Measurements from ENCODE around the gene MASTL. TPM values are rescaled to one million over a fixed set of nuclear protein-coding genes. Genes with fewer than 3 reads are reported as not detected.

The MASTL gene
- total RNA-seq, 2 donors from 2014 or later = 30.3 to 50.2 TPM

GRCh38 chr10:27230022-27230421 lies 74.9 kb downstream of the MASTL start:
- peaks cover 16% of the 10 kb centered on the region for H3K36me3 Mint-ChIP-seq (ENCODE audit: low read depth)
- H3K27me3 Mint-ChIP-seq (ENCODE audit: insufficient read depth) = no peaks in the 10 kb centered on the region
- Histone ChIP-seq H3K27ac (ENCODE audit: low read depth, low read length) (no peak overlapping the region), H3K9ac (ENCODE audit: extremely low read depth, low read length, poor library complexity, severe bottlenecking) (no peak overlapping the region), H3K4me1 (ENCODE audit: control insufficient read depth, insufficient read depth, low read length) (no peaks in the 10 kb centered on the region), H3K4me3 (ENCODE audit: low read length) (no peak overlapping the region), H3K27me3 (ENCODE audit: control insufficient read depth, insufficient read depth, low read length, poor library complexity, severe bottlenecking) (no peaks in the 10 kb centered on the region), H3K9me3 (ENCODE audit: control insufficient read depth, low read length) (no peaks in the 10 kb centered on the region), H3K36me3 (ENCODE audit: control insufficient read depth, insufficient read depth, low read length) (peaks cover 21% of the 10 kb centered on the region)
- H3K4me1 Mint-ChIP-seq = no peaks in the 10 kb centered on the region
- H3K27ac Mint-ChIP-seq = no peak overlapping the region
- DNase-seq = no peak
- 100% methylated on average over 1 of the region's 1 CpG; no CpG with 5 or more reads in 1 of the 2 experiments for WGBS, 2 experiments (ENCODE audit: insufficient coverage in 1 of 2, insufficient read length in 1 of 2)
- no peak for TF ChIP-seq CTCF (conservative IDR thresholded peaks at IDR 0.05)
- H3K9me3 Mint-ChIP-seq = no peaks in the 10 kb centered on the region
- H3K4me3 Mint-ChIP-seq = no peak overlapping the region

- no peaks in the 10 kb centered on the region for H3K4me1 ChIP-seq (ENCODE audit: control insufficient read depth, insufficient read depth, low read length)
- Mint-ChIP-seq H3K4me3 (no peak overlapping the region), H3K36me3 (ENCODE audit: low read depth) (peaks cover 13% of the 10 kb centered on the region), H3K9me3 (no peaks in the 10 kb centered on the region), H3K4me1 (no peaks in the 10 kb centered on the region), H3K27me3 (ENCODE audit: insufficient read depth) (no peaks in the 10 kb centered on the region), H3K27ac (no peak overlapping the region)
- H3K4me3 ChIP-seq (ENCODE audit: low read length) = no peak overlapping the region
- DNase-seq = no peak
- no peak for TF ChIP-seq CTCF (conservative IDR thresholded peaks at IDR 0.05)
- H3K9me3 ChIP-seq (ENCODE audit: control insufficient read depth, low read length) = no peaks in the 10 kb centered on the region
- H3K27me3 ChIP-seq (ENCODE audit: control insufficient read depth, insufficient read depth, low read length, poor library complexity, severe bottlenecking) = no peaks in the 10 kb centered on the region
- H3K27ac ChIP-seq (ENCODE audit: low read depth, low read length) = no peak overlapping the region
- peaks cover 10% of the 10 kb centered on the region for H3K36me3 ChIP-seq (ENCODE audit: control insufficient read depth, insufficient read depth, low read length)
- H3K9ac ChIP-seq (ENCODE audit: extremely low read depth, low read length, poor library complexity, severe bottlenecking) = no peak overlapping the region
- 100% methylated on average over 1 of the region's 1 CpG; no CpG with 5 or more reads in 1 of the 2 experiments for WGBS, 2 experiments (ENCODE audit: insufficient coverage in 1 of 2, insufficient read length in 1 of 2)
These were observed 80.6 kb downstream of the MASTL start for GRCh38 chr10:27235706-27236105.

Other genes with a start within 250 kb of the MASTL start
- 10 to 100 TPM; 15.8 to 18.9 TPM for gene ANKRD26, start 54.9 kb upstream of the MASTL start, total RNA-seq
- 100 to 1,000 TPM; 109 to 110 TPM for gene YME1L1, start 968 bp upstream of the MASTL start, total RNA-seq
- gene ACBD5, start 85.4 kb downstream of the MASTL start, total RNA-seq = 10 to 100 TPM; 13.7 to 20.7 TPM